Measurements from ENCODE around the gene RNF11.

GRCh38 chr1:51310871-51311613 is 75.0 kb downstream of the RNF11 start:
- TF ChIP-seq GABPA (IDR thresholded peaks at IDR 0.05 in 1 of 2, conservative IDR thresholded peaks at IDR 0.05 in 1 of 2) (no peak), CTCF (IDR thresholded peaks at IDR 0.05; ENCODE audit: low read depth, low read length, missing input control) (no peak), FOXA1 (IDR thresholded peaks at IDR 0.05) (no peak), RAD21 (IDR thresholded peaks at IDR 0.05) (no peak), RXRA (IDR thresholded peaks at IDR 0.05) (no peak), YY1 (IDR thresholded peaks at IDR 0.05) (no peak), SP1 (IDR thresholded peaks at IDR 0.05) (no peak), TAF1 (conservative IDR thresholded peaks at IDR 0.05) (no peak), MAX (IDR thresholded peaks at IDR 0.05) (no peak)
